Ovary (tissue), 9 donors: ENCODE measurements around the gene AKAP17A. TPM values are rescaled to one million over a fixed set of nuclear protein-coding genes. Genes with fewer than 3 reads are reported as not detected.

Source experiments
- DNase-seq, 5 donors: peaks; one replicate each; pipeline ENCODE4 v3.0.0-alpha.2; 2019 to 2020
- H3K27ac ChIP-seq, 2 donors: fragments of 200-600 bp; one replicate each; pipeline versions ENCODE4 v1.5.1 to v1.8.0; 2019 to 2022
- H3K27me3 ChIP-seq: fragments of 200-600 bp; one replicate; pipeline ENCODE4 v1.8.0; 2022
- H3K36me3 ChIP-seq: fragments of 200-600 bp; sonication (generic); one replicate; pipeline ENCODE4 v1.5.1; 2019
- H3K4me1 ChIP-seq: one replicate; pipeline ENCODE4 v1.8.1; 2013; ENCODE audit warnings: mild to moderate bottlenecking, moderate library complexity; ENCODE audit not compliant: insufficient read depth
- H3K4me3 ChIP-seq: fragments of 200-600 bp; sonication (generic); one replicate; pipeline ENCODE4 v1.5.1; 2017
- H3K9me3 ChIP-seq, 2 donors: fragments of 200-600 bp in 1 of 2; sonication (generic) in 1 of 2; one replicate each; pipeline versions ENCODE4 v1.5.1 to v1.8.1; 2013 to 2019; ENCODE audit warnings: mild to moderate bottlenecking in 1 of 2, moderate library complexity in 1 of 2
- EP300 ChIP-seq: sonication (generic); formaldehyde crosslinking; IDR thresholded peaks from one replicate; pipeline ENCODE4 v1.6.1; 2017; ENCODE audit warnings: antibody characterized with exemption
- POLR2A ChIP-seq: fragments of 450-650 bp; IDR thresholded peaks from one replicate; pipeline ENCODE4 v1.6.1; 2017; ENCODE audit warnings: antibody characterized with exemption, mild to moderate bottlenecking, moderate library complexity
- WGBS, 3 donors: extraction: QIAGEN DNeasy Blood & Tissue Kit in 1 of 3; methylation state at CpG; one replicate each; pipeline versions ENCODE4 v1.1.5 to v1.1.7; 2013 to 2017; 5-methylcytosine and 5-hydroxymethylcytosine counted together
- intact Hi-C, 4 donors: fragments of 100-400 bp; cut with DNase I; formaldehyde crosslinking; loops; one replicate each; pipeline versions ENCODE4 v1.11.0 to v1.15.1; 2022 to 2023
- polyA plus RNA-seq, 2 donors: library from polyadenylated mRNA; stranded (reverse); fragments of 200-250 nt in 1 of 2; fragments of 350-450 nt in 1 of 2; fragmentation: Illumina TruSeq in 1 of 2; extraction: RNeasy Lipid Tissue Mini Kit (QIAGEN cat#74804) in 1 of 2; gene quantifications; one replicate each; pipeline ENCODE4 v1.2.3, GENCODE V29; 2013 to 2014
- total RNA-seq, 7 donors: library from RNA; depleted of rRNA in 2 of 7; stranded (reverse); fragments of >200 nt in 2 of 7; fragmentation: NEBNext Ultra II Directional in 3 of 7; extraction: Animal tissue kit (Norgen Biotek cat#: 25700) in 3 of 7; gene quantifications; one replicate each; pipeline versions ENCODE4 v1.1.0 to v1.2.4, GENCODE V29; 2016 to 2023
- TF ChIP-seq, protein P1 (sequence below), 3 donors: fragments of 450-650 bp in 2 of 3; fragments of 200-600 bp in 1 of 3; IDR thresholded peaks; one replicate each; pipeline versions ENCODE4 v1.5.1 to v1.8.0; 2016 to 2022; ENCODE audit warnings: antibody characterized with exemption in 3 of 3, mild to moderate bottlenecking in 1 of 3
- donor health status: DM: no; HTN: no; CAD: no; lungs with moderate emphysema.
- donor health status: DM: no; HTN: no; CAD: no.
- donor health status: Bipolar disorder and iron deficiency.
- donor health status: DM: yes; HTN: yes; CAD: no.
- donor health status: DM: no; HTN: no; CAD: no.
- donor health status: DM: yes; HTN: yes; CAD: no.

The AKAP17A gene
- total and polyA plus RNA-seq, 9 donors: 15.4 to 78.1 (median 63.3) TPM

DNA sequence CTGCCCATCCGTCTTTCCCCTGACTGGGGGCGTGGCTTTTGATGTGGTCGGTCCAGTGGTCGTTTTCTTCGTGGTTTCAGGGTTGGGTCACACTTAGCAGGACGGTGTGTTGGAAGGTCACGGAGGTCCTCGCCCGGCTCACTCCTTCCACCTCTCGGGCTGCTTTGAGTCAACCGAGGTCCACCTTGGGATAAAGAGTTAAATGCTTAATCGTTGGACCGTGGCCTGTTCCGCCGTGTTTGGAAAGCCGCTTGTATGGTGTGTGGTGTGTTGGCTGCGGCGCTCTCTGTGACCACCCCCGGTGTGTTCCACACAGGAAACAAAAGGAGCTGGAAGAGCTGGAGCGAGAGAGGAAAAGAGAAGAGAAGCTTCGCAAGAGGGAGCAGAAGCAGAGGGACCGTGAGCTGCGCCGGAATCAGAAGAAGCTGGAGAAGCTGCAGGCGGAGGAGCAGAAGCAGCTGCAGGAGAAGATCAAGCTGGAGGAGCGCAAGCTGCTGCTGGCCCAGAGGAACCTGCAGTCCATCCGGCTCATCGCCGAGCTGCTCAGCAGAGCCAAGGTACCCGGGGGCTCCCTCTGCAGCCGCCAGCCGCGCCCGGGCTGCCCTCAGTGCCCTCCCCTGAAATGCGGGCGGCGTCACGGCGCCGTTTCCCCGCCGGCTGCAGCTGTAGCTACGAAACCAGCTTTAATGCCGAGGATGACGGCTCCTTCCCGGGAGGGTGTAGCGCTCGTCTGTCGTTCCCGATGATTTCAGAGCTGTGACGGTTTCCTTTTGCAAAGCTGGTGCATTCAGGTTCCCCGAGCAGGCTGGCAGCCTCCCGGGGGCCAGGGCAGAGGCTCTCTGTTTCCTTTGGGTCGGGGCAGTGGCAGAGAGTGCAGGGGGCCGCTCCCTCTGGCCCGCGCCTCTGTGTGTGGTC, 7.7 kb downstream of the AKAP17A start:
- H3K36me3 ChIP-seq: peaks cover under 1% of the 10 kb centered on the region
- 80 to 85% (median 85%) methylated on average over 57 of the region's 57 CpGs for WGBS, 3 donors
- H3K9me3 ChIP-seq: no peaks in the 10 kb centered on the region
- TF ChIP-seq EP300: no peak
- TF ChIP-seq, protein P1, sequence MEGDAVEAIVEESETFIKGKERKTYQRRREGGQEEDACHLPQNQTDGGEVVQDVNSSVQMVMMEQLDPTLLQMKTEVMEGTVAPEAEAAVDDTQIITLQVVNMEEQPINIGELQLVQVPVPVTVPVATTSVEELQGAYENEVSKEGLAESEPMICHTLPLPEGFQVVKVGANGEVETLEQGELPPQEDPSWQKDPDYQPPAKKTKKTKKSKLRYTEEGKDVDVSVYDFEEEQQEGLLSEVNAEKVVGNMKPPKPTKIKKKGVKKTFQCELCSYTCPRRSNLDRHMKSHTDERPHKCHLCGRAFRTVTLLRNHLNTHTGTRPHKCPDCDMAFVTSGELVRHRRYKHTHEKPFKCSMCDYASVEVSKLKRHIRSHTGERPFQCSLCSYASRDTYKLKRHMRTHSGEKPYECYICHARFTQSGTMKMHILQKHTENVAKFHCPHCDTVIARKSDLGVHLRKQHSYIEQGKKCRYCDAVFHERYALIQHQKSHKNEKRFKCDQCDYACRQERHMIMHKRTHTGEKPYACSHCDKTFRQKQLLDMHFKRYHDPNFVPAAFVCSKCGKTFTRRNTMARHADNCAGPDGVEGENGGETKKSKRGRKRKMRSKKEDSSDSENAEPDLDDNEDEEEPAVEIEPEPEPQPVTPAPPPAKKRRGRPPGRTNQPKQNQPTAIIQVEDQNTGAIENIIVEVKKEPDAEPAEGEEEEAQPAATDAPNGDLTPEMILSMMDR (IDR thresholded peaks at IDR 0.05): no peak
- H3K27ac ChIP-seq: no peak overlapping the region
- peak in 1 of 5 donors; percentile 32 for DNase-seq
- H3K4me1 ChIP-seq: peaks cover 3% of the 10 kb centered on the region
- intact Hi-C loops: loop anchor here in 2 of 4 donors (10.0 kb wide), 2 partner anchors 144 to 1006 kb away; partner anchors contain the start of gene ASMTL (in 1 of the 2)
- no peaks in the 10 kb centered on the region for H3K27me3 ChIP-seq
- H3K4me3 ChIP-seq: no peak overlapping the region

DNA sequence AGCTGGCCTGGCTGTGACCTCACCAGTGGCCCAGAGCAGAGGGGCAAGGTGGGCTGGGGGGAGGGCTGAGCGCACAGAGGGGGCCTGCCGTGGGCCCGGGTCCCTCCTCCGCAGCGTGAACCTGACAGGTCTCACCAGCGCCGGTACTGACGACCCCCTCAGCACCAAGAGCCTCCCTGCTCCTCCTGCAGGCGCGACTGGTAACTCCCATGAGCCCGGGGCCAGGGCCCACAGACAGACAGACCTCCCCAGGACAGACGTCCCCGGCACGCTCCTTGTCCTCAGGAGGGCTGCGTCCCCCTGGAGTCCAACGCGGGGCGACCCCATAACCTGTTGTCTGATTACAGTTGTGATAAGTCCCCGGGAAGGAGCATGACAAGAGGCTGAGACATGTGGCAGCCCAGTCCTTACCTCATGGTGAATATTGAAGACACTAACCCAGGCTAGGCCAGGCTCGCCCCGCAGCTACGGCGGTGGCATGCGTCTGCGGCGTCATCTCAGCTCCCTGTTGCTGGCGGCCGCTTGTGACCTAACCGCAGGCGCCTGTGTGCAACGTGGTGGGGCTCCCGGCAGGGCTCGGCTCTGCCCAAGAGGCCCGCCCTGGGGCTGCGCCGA, 8.5 kb downstream of the AKAP17A start:
- intact Hi-C loops: loop anchor here in 2 of 4 donors (10.0 kb wide), 2 partner anchors 145 to 1005 kb away; partner anchors contain the start of gene ASMTL (in 1 of the 2)
- H3K9me3 ChIP-seq: no peaks in the 10 kb centered on the region
- no peaks in the 10 kb centered on the region for H3K4me1 ChIP-seq
- no peaks in the 10 kb centered on the region for H3K36me3 ChIP-seq
- H3K27ac ChIP-seq: no peak overlapping the region
- 90 to 93% (median 92%) methylated on average over 34 to 36 of the region's 36 CpGs for WGBS, 3 donors
- no peak for DNase-seq
- no peak for TF ChIP-seq POLR2A
- TF ChIP-seq, protein P1 (IDR thresholded peaks at IDR 0.05): no peak
- TF ChIP-seq EP300: no peak
- no peaks in the 10 kb centered on the region for H3K27me3 ChIP-seq
- H3K4me3 ChIP-seq: no peak overlapping the region

DNA sequence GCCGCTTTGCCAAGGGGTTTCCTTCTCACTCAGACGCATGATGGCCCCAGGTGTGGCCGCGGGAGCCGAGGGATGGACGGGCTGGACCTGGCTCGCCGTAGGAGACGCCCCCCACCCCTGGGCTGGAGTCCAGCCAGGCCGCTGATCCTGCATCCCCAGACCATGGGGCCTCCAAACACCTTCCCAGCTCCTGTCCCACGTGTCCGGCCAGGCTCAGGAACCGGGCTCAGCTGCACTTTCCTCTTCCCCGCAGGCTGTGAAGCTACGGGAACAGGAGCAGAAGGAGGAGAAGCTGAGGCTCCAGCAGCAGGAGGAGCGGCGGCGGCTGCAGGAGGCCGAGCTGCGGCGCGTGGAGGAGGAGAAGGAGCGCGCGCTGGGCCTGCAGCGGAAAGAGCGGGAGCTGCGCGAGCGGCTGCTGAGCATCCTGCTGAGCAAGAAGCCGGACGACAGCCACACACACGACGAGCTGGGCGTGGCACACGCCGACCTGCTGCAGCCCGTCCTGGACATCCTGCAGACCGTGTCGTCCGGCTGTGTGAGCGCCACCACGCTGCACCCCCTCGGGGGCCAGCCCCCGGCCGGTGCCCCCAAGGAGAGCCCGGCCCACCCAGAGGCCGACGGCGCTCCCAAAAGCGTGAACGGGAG, 9.1 kb downstream of the AKAP17A start:
- no peaks in the 10 kb centered on the region for H3K27me3 ChIP-seq
- H3K9me3 ChIP-seq: no peaks in the 10 kb centered on the region
- no peaks in the 10 kb centered on the region for H3K4me1 ChIP-seq
- H3K27ac ChIP-seq: no peak overlapping the region
- no peak overlapping the region for H3K4me3 ChIP-seq
- intact Hi-C loops: no loop called here
- 95 to 97% (median 96%) methylated on average over 52 of the region's 52 CpGs for WGBS, 3 donors
- DNase-seq: peak in 1 of 5 donors; percentile 33
- H3K36me3 ChIP-seq: no peaks in the 10 kb centered on the region
- TF ChIP-seq POLR2A (no peak), EP300 (no peak)
- TF ChIP-seq, protein P1 (IDR thresholded peaks at IDR 0.05): no peak

DNA sequence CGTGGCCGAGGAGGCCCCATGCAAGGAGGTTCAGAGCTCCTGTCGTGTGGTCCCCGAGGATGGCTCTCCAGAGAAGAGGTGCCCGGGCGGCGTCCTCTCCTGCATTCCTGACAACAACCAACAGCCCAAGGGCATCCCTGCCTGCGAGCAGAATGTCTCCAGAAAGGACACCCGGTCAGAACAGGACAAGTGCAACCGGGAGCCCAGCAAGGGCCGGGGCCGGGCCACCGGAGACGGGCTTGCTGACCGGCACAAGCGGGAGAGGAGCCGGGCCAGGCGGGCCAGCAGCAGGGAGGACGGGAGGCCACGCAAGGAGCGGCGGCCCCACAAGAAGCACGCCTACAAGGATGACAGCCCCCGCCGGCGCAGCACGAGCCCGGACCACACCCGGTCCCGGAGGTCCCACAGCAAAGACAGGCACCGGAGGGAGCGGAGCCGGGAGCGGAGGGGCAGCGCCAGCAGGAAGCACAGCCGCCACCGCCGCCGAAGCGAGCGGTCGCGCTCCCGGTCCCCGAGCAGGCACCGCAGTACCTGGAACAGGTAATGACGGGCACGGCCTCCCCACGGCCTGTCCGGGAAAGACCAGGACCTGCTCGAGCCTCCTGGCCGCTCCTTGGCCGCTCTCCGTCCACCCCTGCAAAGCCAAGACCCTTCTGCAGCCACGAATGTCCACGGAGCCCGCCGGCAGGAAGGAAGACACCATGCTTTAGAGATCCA, 9.8 kb downstream of the AKAP17A start:
- intact Hi-C loops: no loop called here
- no peak overlapping the region for H3K27ac ChIP-seq
- no peaks in the 10 kb centered on the region for H3K36me3 ChIP-seq
- no peak overlapping the region for H3K4me3 ChIP-seq
- WGBS, 3 donors: 96 to 100% (median 97%) methylated on average over 54 to 58 of the region's 58 CpGs
- H3K4me1 ChIP-seq: no peaks in the 10 kb centered on the region
- DNase-seq: peak in 1 of 5 donors; percentile 42
- H3K27me3 ChIP-seq: no peaks in the 10 kb centered on the region
- no peaks in the 10 kb centered on the region for H3K9me3 ChIP-seq
- TF ChIP-seq POLR2A (no peak), EP300 (no peak)
- TF ChIP-seq, protein P1 (IDR thresholded peaks at IDR 0.05): no peak
